Measurements from ENCODE around the gene RBPJ.

Gene RBPJ

DNA sequence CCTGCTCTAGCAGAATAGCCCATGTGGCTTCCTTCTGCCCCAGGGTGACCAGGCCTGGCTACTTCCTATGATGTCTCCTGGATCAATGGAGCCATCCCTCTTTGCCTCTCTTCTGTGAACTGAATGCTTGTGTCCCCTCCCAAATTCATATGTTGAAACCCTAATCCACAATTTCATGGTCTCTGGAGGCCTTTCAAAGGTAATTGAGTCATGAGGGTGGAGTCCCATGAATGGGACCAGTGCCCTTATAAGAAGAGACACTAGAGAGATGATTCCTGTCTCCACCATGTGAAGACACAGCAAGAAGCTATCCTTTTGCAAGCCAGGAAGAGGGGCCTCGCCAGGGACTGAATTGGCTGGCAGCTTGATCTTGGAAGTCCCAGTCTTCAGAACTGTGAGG is 151.1 kb downstream of the RBPJ start:
- TF ChIP-seq, protein P1, sequence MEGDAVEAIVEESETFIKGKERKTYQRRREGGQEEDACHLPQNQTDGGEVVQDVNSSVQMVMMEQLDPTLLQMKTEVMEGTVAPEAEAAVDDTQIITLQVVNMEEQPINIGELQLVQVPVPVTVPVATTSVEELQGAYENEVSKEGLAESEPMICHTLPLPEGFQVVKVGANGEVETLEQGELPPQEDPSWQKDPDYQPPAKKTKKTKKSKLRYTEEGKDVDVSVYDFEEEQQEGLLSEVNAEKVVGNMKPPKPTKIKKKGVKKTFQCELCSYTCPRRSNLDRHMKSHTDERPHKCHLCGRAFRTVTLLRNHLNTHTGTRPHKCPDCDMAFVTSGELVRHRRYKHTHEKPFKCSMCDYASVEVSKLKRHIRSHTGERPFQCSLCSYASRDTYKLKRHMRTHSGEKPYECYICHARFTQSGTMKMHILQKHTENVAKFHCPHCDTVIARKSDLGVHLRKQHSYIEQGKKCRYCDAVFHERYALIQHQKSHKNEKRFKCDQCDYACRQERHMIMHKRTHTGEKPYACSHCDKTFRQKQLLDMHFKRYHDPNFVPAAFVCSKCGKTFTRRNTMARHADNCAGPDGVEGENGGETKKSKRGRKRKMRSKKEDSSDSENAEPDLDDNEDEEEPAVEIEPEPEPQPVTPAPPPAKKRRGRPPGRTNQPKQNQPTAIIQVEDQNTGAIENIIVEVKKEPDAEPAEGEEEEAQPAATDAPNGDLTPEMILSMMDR (IDR thresholded peaks at IDR 0.05), result no peak

DNA sequence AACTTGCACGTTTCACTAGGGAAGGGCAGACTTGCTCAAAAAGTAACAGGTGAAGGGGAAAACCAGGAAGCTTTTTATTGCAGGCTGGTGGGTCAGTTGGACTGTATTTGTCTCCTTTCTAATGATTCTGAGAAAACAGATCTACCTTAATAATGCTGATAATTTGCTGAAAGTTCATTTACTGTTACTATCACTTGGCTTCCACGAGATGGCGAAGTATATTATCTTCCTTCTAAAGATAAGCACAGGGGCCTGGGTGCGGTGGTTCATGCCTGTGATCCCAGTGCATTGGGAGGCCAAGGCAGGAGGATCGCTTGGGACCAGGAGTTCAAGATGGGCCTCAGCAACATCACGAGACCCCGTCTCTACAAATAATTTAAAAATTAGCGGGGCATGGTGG is 153.1 kb downstream of the RBPJ start:
- TF ChIP-seq, protein P1 (IDR thresholded peaks at IDR 0.05), result no peak; the same call in 1 of the 2 replicates

GRCh38 chr4:26474551-26474950 is 153.7 kb downstream of the RBPJ start:
- TF ChIP-seq, protein P1 (IDR thresholded peaks at IDR 0.05), result no peak

GRCh38 chr4:26475716-26476115 is 154.9 kb downstream of the RBPJ start:
- TF ChIP-seq, protein P1 (IDR thresholded peaks at IDR 0.05), result no peak

GRCh38 chr4:26476545-26476944 is 155.7 kb downstream of the RBPJ start:
- TF ChIP-seq, protein P1 (IDR thresholded peaks at IDR 0.05), result no peak

GRCh38 chr4:26478330-26478729 is 157.5 kb downstream of the RBPJ start:
- TF ChIP-seq, protein P1 (IDR thresholded peaks at IDR 0.05), result no peak

DNA sequence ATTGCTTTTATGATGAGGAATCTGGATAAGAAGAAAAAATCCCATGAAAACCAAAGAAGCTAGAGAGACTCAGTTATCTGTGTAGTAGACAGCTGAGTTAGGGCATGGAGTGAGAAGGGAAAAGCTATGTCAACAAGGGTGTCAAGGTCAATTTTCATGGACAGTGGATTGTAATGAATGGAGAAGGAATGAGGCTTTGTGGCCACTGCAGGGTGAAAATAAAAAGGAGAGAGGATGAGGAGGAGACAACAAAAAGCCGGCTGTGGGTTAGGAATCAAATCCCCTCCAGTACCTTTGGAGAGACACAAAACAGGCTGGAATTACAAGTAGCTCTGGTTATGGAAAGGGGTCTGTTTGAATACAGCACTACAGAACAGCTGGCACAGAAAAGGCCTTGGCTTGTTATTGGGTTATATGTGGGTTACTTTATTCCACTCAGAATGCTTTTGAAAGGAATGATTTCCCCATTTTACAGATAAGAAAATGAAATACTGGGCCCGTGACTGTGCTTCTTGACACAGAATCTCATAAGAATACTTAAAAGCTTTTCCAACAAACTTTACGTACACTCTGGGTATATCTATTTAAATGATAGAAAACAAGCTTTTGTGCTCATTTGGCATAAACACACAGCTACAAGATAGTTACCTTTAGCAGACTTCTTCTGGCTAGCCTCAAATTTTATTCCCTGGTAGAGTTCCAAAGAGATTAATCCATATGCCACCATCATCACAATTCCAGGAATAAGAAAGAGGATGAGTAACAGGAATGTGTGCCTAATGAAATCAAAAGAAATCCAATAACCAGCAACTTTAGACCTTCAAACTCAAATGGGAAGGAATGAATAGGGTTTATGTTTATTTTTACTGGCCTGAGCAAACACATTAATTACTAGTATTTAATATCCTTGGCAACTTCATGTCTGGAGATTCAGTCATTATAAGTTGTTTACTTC is 162.0 kb downstream of the RBPJ start:
- TF ChIP-seq, protein P1 (IDR thresholded peaks at IDR 0.05), result no peak
